Stimulated activated naive CD8-positive, alpha-beta T cell treated with anti-CD3 and anti-CD28 coated beads, Interleukin-15, Interleukin-2, amounts not matched to agents 100 ng/mL and 50 ng/mL, for 24 hours (primary cell): ENCODE data around the gene SMDT1.

Source experiments
- H3K27ac Mint-ChIP-seq: one replicate; pipeline ENCODE4 v1.8.0; 2021; ENCODE audit warnings: mild to moderate bottlenecking, mixed read lengths
- H3K27me3 Mint-ChIP-seq: one replicate; pipeline ENCODE4 v1.8.0; 2021; ENCODE audit warnings: mixed read lengths
- H3K36me3 Mint-ChIP-seq: one replicate; pipeline ENCODE4 v1.8.0; 2021; ENCODE audit warnings: low read depth, mixed read lengths
- H3K4me1 Mint-ChIP-seq: one replicate; pipeline ENCODE4 v1.8.0; 2021; ENCODE audit warnings: low read depth, mixed read lengths
- H3K4me3 Mint-ChIP-seq: one replicate; pipeline ENCODE4 v1.8.0; 2021; ENCODE audit warnings: mild to moderate bottlenecking, mixed read lengths
- H3K9me3 Mint-ChIP-seq: one replicate; pipeline ENCODE4 v1.8.0; 2021; ENCODE audit warnings: mixed read lengths

The SMDT1 gene, protein sequence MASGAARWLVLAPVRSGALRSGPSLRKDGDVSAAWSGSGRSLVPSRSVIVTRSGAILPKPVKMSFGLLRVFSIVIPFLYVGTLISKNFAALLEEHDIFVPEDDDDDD

GRCh38 chr22:42079319-42080251 lies at the start of gene SMDT1:
Gene SMDT1, plus strand, starts transcription at chr22:42079700. Its CDS starts 69 bp downstream, at chr22:42079769.
- peak within 1 kb of the TSS; percentile 93 for H3K27ac Mint-ChIP-seq
- no peaks in the 10 kb centered on the region for H3K27me3 Mint-ChIP-seq
- H3K9me3 Mint-ChIP-seq = no peaks in the 10 kb centered on the region
- peaks cover 39% of the 10 kb centered on the region for H3K4me1 Mint-ChIP-seq
- peak within 1 kb of the TSS; percentile 96 for H3K4me3 Mint-ChIP-seq
- peaks cover 23% of the 10 kb centered on the region for H3K36me3 Mint-ChIP-seq

- Mint-ChIP-seq H3K4me1 (peaks cover 17% of the 10 kb centered on the region), H3K4me3 (no peak overlapping the region), H3K9me3 (peaks cover 8% of the 10 kb centered on the region), H3K36me3 (no peaks in the 10 kb centered on the region), H3K27me3 (no peaks in the 10 kb centered on the region), H3K27ac (no peak overlapping the region)
These were observed 46.0 kb upstream of the SMDT1 start for GRCh38 chr22:42033263-42034181.

DNA sequence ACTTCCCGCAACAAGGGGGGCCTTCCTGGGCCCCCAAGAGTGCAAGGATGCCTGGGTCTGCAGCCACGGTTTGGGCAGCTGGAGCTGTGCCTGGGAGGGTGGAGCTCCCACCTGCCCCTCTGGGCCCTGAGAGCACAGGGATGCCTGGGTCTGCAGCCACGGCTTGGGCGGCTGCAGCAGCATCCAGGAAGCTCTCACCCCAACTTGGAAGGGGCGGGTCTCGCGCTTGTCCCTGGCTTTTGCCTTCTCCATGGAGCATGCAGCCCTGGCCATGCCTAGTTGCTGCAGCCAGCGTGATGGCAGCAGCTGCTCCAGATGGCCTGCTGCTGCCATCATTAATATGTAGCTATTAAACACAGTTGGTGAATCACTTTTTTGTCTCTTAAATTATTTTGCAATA lies 44.2 kb upstream of the SMDT1 start:
- Mint-ChIP-seq H3K4me3 (no peak overlapping the region), H3K27me3 (no peaks in the 10 kb centered on the region), H3K27ac (no peak overlapping the region), H3K36me3 (no peaks in the 10 kb centered on the region), H3K9me3 (peaks cover 8% of the 10 kb centered on the region), H3K4me1 (peaks cover 16% of the 10 kb centered on the region)

DNA sequence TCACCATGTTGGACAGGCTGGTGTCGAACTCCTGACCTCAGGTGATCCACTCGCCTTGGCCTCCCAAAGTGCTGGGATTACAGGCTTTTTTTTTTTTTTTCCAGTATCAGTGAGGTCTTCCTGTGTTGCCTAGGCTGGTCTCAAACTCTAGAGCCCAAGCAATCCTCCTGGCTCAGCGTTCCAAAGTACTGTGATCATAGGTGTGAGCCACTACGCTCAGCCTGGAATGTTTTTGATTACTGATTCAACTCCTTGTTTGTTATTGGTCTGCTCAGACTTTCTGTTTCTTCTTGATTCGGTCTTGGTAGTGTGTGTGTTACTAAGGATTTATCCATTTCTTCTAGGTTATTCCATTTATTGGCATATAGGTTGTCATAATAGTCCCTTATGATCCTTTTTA lies 40.2 kb upstream of the SMDT1 start:
- Mint-ChIP-seq H3K27ac (no peak overlapping the region), H3K36me3 (peaks cover 14% of the 10 kb centered on the region), H3K27me3 (peaks cover 7% of the 10 kb centered on the region), H3K4me1 (no peaks in the 10 kb centered on the region), H3K9me3 (peaks cover 12% of the 10 kb centered on the region), H3K4me3 (no peak overlapping the region)

- no peaks in the 10 kb centered on the region for H3K4me1 Mint-ChIP-seq
- peaks cover 8% of the 10 kb centered on the region for H3K9me3 Mint-ChIP-seq
- no peak overlapping the region for H3K27ac Mint-ChIP-seq
These were observed 37.7 kb upstream of the SMDT1 start for GRCh38 chr22:42041784-42042183.

DNA sequence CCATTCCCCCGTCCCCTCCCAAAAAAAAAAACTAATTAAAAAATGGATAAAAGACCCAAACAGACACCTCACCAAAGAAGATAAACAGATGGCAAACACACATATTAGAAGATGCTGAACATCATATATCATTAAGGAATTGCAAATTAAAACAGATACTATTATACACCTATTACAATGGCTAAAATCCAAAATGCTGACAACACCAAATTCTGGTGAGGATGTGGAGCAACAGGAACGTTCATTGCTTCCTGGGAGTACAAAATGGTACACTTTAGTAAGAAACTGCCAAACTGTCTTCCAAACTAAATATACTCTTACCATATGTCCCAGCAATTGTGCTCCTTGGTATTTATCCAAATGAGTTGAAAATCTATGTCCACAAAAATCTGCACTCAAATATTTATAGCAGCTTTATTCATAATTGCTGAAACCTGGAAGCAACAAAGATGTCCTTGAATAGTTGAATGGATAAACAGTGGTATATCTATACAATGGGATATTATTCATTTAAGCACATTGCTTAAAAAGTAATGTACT lies 28.8 kb upstream of the SMDT1 start:
- H3K36me3 Mint-ChIP-seq = no peaks in the 10 kb centered on the region
- no peaks in the 10 kb centered on the region for H3K9me3 Mint-ChIP-seq
- H3K27ac Mint-ChIP-seq = no peak overlapping the region
- H3K4me3 Mint-ChIP-seq = no peak overlapping the region
- no peaks in the 10 kb centered on the region for H3K4me1 Mint-ChIP-seq
- H3K27me3 Mint-ChIP-seq = no peaks in the 10 kb centered on the region

More at GRCh38 chr22:42041784-42042183, 37.7 kb upstream of the SMDT1 start:
- H3K36me3 Mint-ChIP-seq = peaks cover 14% of the 10 kb centered on the region
- H3K4me3 Mint-ChIP-seq = no peak overlapping the region
- peaks cover 7% of the 10 kb centered on the region for H3K27me3 Mint-ChIP-seq

DNA sequence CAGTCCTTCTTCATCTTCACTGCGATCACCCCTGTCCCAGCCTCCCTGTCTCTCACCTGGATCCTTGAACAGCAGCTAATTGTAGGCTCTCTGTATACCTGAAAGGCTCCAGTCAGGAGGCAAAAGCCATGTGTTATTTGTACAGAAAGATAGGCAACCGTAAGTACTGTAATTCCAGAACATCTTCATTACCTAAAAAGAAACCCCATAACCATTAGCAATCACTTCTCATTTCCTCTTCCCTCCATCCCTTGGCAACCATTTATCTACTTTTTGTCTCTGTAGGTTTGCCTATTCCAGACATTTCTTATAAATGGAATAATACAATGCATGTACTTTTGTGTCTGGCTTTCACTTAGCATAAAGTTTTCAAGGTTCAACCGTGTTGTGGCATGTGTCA lies 26.7 kb upstream of the SMDT1 start:
- H3K9me3 Mint-ChIP-seq = peaks cover 10% of the 10 kb centered on the region
- H3K27ac Mint-ChIP-seq = no peak overlapping the region
- H3K36me3 Mint-ChIP-seq = peaks cover 11% of the 10 kb centered on the region
- no peak overlapping the region for H3K4me3 Mint-ChIP-seq
- no peaks in the 10 kb centered on the region for H3K4me1 Mint-ChIP-seq
- H3K27me3 Mint-ChIP-seq = no peaks in the 10 kb centered on the region

DNA sequence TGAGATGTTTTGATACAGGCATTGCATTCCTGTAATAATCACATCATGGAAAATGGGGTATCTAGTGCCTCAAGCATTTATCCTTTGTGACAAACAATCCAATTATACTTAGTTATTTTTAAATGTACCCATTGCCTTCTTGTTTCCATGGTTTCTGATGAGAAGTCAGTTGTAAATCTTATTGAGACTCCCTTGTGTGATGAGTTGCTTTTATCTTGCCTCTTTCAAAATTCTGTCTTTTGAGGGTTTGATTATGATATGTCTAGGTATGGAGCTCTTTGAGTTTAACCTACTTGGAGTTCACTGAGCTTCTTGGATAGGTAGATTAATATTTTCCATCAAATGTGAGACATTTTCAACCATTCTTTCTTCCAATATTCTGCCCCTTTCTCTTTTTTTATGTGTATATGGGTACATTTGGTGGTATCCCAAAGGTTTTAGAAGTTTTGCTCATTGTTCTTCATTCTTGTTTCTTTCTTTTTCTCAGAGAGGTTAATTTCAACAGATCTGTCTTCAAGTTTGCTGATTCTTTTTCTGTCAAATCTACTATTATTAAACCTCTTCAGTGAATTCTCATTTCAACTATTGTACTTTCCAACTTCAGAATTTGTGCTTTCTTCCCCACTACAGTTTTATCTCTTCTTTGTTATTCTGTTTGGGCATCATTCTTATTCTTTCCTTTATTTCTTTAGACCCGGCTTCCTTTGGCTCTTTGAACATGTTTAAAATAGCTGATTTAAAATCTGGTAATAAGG lies 22.6 kb upstream of the SMDT1 start:
- H3K4me3 Mint-ChIP-seq = no peak overlapping the region
- H3K9me3 Mint-ChIP-seq = peaks cover 10% of the 10 kb centered on the region
- H3K27ac Mint-ChIP-seq = no peak overlapping the region
- H3K27me3 Mint-ChIP-seq = no peaks in the 10 kb centered on the region
- H3K4me1 Mint-ChIP-seq = no peaks in the 10 kb centered on the region
- peaks cover 39% of the 10 kb centered on the region for H3K36me3 Mint-ChIP-seq

DNA sequence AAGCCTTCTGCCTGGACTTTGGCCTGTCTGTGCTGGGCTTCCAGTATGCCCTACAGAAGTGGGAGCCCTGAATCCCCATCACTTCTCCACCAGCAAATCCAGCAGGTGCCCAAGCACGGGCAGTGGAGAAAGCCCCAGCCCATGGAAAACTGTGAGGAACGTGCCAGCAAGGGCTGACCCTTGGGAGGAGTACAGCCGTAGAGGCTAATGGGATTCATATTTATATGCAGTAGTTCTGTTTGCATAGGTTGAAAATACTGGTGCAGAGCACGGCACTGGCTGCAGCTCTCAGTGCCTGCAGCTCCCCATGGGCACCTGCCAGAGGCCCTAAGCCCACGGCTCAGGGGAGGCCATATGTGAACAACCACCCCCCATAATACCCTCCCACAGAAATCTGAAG lies 19.0 kb upstream of the SMDT1 start:
- H3K9me3 Mint-ChIP-seq = peaks cover 10% of the 10 kb centered on the region
- H3K36me3 Mint-ChIP-seq = peaks cover 46% of the 10 kb centered on the region
- H3K27ac Mint-ChIP-seq = no peak overlapping the region
- H3K27me3 Mint-ChIP-seq = no peaks in the 10 kb centered on the region
- H3K4me3 Mint-ChIP-seq = no peak overlapping the region
- H3K4me1 Mint-ChIP-seq = no peaks in the 10 kb centered on the region

GRCh38 chr22:42061041-42061440 lies 18.5 kb upstream of the SMDT1 start:
- Mint-ChIP-seq H3K4me3 (no peak overlapping the region), H3K9me3 (peaks cover 10% of the 10 kb centered on the region), H3K36me3 (peaks cover 48% of the 10 kb centered on the region), H3K27me3 (no peaks in the 10 kb centered on the region), H3K4me1 (no peaks in the 10 kb centered on the region), H3K27ac (no peak overlapping the region)

- H3K4me1 Mint-ChIP-seq = no peaks in the 10 kb centered on the region
- no peak overlapping the region for H3K4me3 Mint-ChIP-seq
- H3K27me3 Mint-ChIP-seq = no peaks in the 10 kb centered on the region
- H3K27ac Mint-ChIP-seq = no peak overlapping the region
- H3K9me3 Mint-ChIP-seq = no peaks in the 10 kb centered on the region
- peaks cover 42% of the 10 kb centered on the region for H3K36me3 Mint-ChIP-seq
These were observed 16.9 kb upstream of the SMDT1 start for GRCh38 chr22:42062506-42063170.

GRCh38 chr22:42064629-42065028 lies 14.9 kb upstream of the SMDT1 start:
- Mint-ChIP-seq H3K4me3 (no peak overlapping the region), H3K9me3 (no peaks in the 10 kb centered on the region), H3K4me1 (no peaks in the 10 kb centered on the region), H3K36me3 (peaks cover 25% of the 10 kb centered on the region), H3K27me3 (no peaks in the 10 kb centered on the region), H3K27ac (no peak overlapping the region)

DNA sequence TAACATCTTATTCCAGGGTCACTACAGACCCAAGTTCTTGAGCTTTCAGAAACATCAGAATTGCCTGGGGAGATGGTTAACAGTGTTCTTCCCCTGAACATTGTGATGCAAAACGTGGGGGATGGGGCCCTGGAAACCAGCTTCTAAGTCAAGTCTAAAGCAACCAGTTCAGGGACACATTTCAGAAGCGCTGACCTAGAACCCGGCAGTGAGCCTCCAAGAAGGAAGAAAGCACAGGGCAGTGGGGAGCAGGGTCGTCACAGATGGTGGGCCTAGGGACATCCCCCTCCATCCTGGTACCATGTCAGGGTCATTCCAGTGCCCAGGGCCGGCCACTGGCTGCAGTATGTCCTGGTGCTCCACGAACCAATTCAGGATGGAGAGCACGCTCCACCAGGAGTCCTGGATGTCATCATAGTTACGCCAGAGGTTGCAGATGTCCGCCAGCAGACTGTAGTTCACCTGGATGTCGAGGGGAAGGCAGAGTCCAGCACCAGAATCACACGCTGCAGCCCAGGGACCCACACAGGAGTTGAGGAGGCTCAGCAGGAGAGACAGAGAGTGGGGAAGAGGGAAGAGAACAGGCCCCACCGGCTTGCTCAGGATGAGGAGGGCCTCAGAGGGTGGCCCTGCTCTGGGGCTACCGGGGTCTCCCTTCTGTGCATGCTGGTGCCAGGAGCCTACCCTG lies 13.9 kb upstream of the SMDT1 start:
- Mint-ChIP-seq H3K27me3 (no peaks in the 10 kb centered on the region), H3K9me3 (no peaks in the 10 kb centered on the region), H3K4me3 (no peak overlapping the region), H3K36me3 (peaks cover 19% of the 10 kb centered on the region), H3K4me1 (peaks cover 4% of the 10 kb centered on the region), H3K27ac (no peak overlapping the region)
